Gastrocnemius medialis (tissue), 4 donors: ENCODE data around the gene CALCA. TPM values are rescaled to one million over a fixed set of nuclear protein-coding genes. Genes with fewer than 3 reads are reported as not detected.
A peak's percentile ranks its signal among the peaks of the same experiment; 100 is the strongest.

ENCODE experiments used
- ATAC-seq, 2 donors: fragments of 150-250 bp; one replicate each; pipeline ENCODE4 v1.9.1; 2016
- DNase-seq, 2 donors: peaks; one replicate each; pipeline ENCODE4 v3.0.0-alpha.2; 2019
- H3K27ac ChIP-seq, 4 donors: fragments of 200-600 bp; sonication (generic); 1 replicate in 1 of 4; 2 replicates in 3 of 4; pipeline ENCODE4 v1.5.1; 2016 to 2018; ENCODE audit warnings: mild to moderate bottlenecking in 2 of 4, moderate library complexity in 1 of 4
- H3K27me3 ChIP-seq, 3 donors: fragments of 200-600 bp; sonication (generic) in 2 of 3; 1 replicate in 1 of 3; 2 replicates in 2 of 3; pipeline versions ENCODE4 v1.5.1 to v1.6.0; 2016 to 2019; ENCODE audit warnings: mild to moderate bottlenecking in 1 of 3, moderate library complexity in 1 of 3
- H3K36me3 ChIP-seq, 2 donors: fragments of 200-600 bp; sonication (generic) in 1 of 2; one replicate each; pipeline ENCODE4 v1.5.1; 2017 to 2018
- H3K4me1 ChIP-seq, 2 donors: fragments of 200-600 bp; sonication (generic) in 1 of 2; one replicate each; pipeline ENCODE4 v1.5.1; 2016 to 2017; ENCODE audit warnings: mild to moderate bottlenecking in 2 of 2
- H3K4me3 ChIP-seq, 4 donors: fragments of 200-600 bp; sonication (generic) in 3 of 4; 1 replicate in 1 of 4; 2 replicates in 3 of 4; pipeline ENCODE4 v1.5.1; 2016 to 2019; ENCODE audit warnings: mild to moderate bottlenecking in 2 of 4
- H3K9me3 ChIP-seq, 3 donors: fragments of 200-600 bp; sonication (generic) in 2 of 3; 1 replicate in 1 of 3; 2 replicates in 2 of 3; pipeline ENCODE4 v1.5.1; 2016 to 2019
- CTCF ChIP-seq, 5 experiments: fragments of 450-650 bp in 3 of 5; fragments of 200-600 bp in 2 of 5; sonication (generic) in 2 of 5; IDR thresholded peaks in 4 of 5; conservative IDR thresholded peaks in 1 of 5; 1 replicate in 4 of 5; 2 replicates in 1 of 5; pipeline ENCODE4 v1.5.1; 2016 to 2019; ENCODE audit warnings: antibody characterized with exemption in 5 of 5, mild to moderate bottlenecking in 3 of 5, moderate library complexity in 3 of 5
- POLR2A ChIP-seq, 2 donors: fragments of 450-650 bp; IDR thresholded peaks; one replicate each; pipeline ENCODE4 v1.6.1; 2017; ENCODE audit warnings: antibody characterized with exemption in 2 of 2, mild to moderate bottlenecking in 2 of 2, moderate library complexity in 2 of 2
- in situ Hi-C, 4 donors: fragments of 200-750 bp; cut with MboI; loops; one replicate each; pipeline versions ENCODE4 v1.15.0 to v1.8.0; 2017; ENCODE audit warnings: low sequenced_read_pairs in 4 of 4
- intact Hi-C: fragments of 100-400 bp; cut with DNase I; formaldehyde crosslinking; loops from one replicate; pipeline ENCODE4 v1.15.1; 2023; ENCODE audit warnings: low total_unique reads
- total RNA-seq, 4 donors: library from RNA; depleted of rRNA; stranded (reverse); fragments of >200 nt; gene quantifications; one replicate each; pipeline versions ENCODE4 v1.1.0 to v1.2.3, GENCODE V29; 2016

The CALCA gene
- total RNA-seq, 4 donors from 2014 or later: not detected

- ATAC-seq: no peak
- H3K27me3 ChIP-seq: peaks cover 66 to 71% (median 70%) of the 10 kb centered on the region in 3 donors
- in situ Hi-C loops: no loop called here
Measured at GRCh38 chr11:14975252-14975587, 3.1 kb upstream of the CALCA start.

DNA sequence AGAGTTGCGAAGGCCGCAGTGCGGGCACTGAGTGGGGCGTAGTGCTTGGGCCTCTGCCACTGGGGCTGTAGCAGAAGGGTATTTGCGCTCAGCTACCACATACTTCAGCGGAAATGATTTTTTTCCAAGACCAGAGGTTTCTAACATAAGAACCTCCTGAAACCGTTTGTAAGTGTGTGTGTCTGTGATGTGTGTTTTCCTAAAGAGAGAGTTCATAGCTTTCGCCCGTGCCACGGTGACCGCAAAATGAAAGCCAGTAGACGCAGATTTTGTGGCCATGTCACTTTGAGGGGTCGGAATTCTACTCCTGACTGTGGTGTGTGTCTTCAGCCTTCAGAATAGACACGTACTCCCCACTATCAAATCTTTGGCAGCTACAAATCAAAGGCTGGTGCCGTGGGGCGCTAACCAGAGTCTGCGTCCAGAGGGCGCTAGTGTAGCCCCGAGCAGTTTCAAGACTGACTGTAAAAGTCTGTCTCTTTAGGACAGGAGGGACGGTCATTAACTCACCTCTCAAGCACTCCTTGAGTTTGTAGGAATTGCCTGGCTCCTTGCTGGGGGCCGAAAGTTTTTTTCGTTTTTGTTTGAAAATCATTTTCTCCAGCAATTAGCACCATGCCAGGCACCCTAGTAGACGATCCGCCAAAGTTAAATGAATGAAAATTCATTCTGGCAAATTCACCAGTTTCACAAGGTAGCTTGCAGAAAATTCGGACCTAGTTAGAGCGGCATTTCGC lies 2.5 kb upstream of the CALCA start:
- H3K4me3 ChIP-seq: peak overlapping the region; percentile 18 to 57 (median 30)
- H3K4me1 ChIP-seq: peaks cover 14 to 32% of the 10 kb centered on the region in 2 donors
- no peak overlapping the region for H3K27ac ChIP-seq
- no peaks in the 10 kb centered on the region for H3K9me3 ChIP-seq
- ATAC-seq (peak in 1 of 2 donors; percentile 80), DNase-seq (peak in 1 of 2 donors; percentile 26)
- in situ Hi-C loops: no loop called here
- TF ChIP-seq CTCF (IDR thresholded peaks at IDR 0.05 in 4 of 5, conservative IDR thresholded peaks at IDR 0.05 in 1 of 5) (peak in 4 of 5 experiments; percentile 28 to 59 (median 40)), POLR2A (IDR thresholded peaks at IDR 0.05) (no peak)
- intact Hi-C loops: loop anchor here (2.0 kb wide), 1 partner anchor 100 kb away; no protein-coding TSS in a partner anchor
- peaks cover 71 to 76% (median 73%) of the 10 kb centered on the region in 3 donors for H3K27me3 ChIP-seq
- no peaks in the 10 kb centered on the region for H3K36me3 ChIP-seq

More at GRCh38 chr11:14975252-14975587, 3.1 kb upstream of the CALCA start:
- Histone ChIP-seq H3K9me3 (no peaks in the 10 kb centered on the region), H3K4me3 (peak overlapping the region in 3 of 4 donors; percentile 13 to 57 (median 25)), H3K36me3 (no peaks in the 10 kb centered on the region), H3K4me1 (peaks cover 16 to 34% of the 10 kb centered on the region in 2 donors), H3K27ac (no peak overlapping the region)
- TF ChIP-seq CTCF (IDR thresholded peaks at IDR 0.05 in 4 of 5, conservative IDR thresholded peaks at IDR 0.05 in 1 of 5): no peak
- no peak for TF ChIP-seq POLR2A (IDR thresholded peaks at IDR 0.05)
- DNase-seq: no peak
- intact Hi-C loops: loop anchor here (2.0 kb wide), 1 partner anchor 100 kb away; no protein-coding TSS in a partner anchor

GRCh38 chr11:14973621-14974514 lies 1.7 kb upstream of the CALCA start:
- no peak for TF ChIP-seq POLR2A (IDR thresholded peaks at IDR 0.05)
- no peak for TF ChIP-seq CTCF (IDR thresholded peaks at IDR 0.05 in 4 of 5, conservative IDR thresholded peaks at IDR 0.05 in 1 of 5)
- Histone ChIP-seq H3K27ac (no peak overlapping the region), H3K36me3 (no peaks in the 10 kb centered on the region), H3K4me3 (peak overlapping the region; percentile 18 to 57 (median 30)), H3K9me3 (no peaks in the 10 kb centered on the region), H3K4me1 (peaks cover 14 to 32% of the 10 kb centered on the region in 2 donors), H3K27me3 (peaks cover 77 to 80% (median 77%) of the 10 kb centered on the region in 3 donors)
- intact Hi-C loops (loop anchor here (2.0 kb wide), 1 partner anchor 101 kb away; no protein-coding TSS in a partner anchor), in situ Hi-C loops (no loop called here)
- ATAC-seq (no peak), DNase-seq (no peak)

- ATAC-seq: no peak
Measured at GRCh38 chr11:14972581-14973495, 687 bp upstream of the CALCA start.

More at GRCh38 chr11:14972581-14973495, 687 bp upstream of the CALCA start:
- H3K27ac ChIP-seq: no peak overlapping the region
- peak overlapping the region in 1 of 4 donors; percentile 57 for H3K4me3 ChIP-seq
- no peaks in the 10 kb centered on the region for H3K9me3 ChIP-seq
- in situ Hi-C loops (no loop called here), intact Hi-C loops (no loop called here)
- no peaks in the 10 kb centered on the region for H3K36me3 ChIP-seq
- peaks cover 77 to 79% (median 77%) of the 10 kb centered on the region in 3 donors for H3K27me3 ChIP-seq
- TF ChIP-seq CTCF (IDR thresholded peaks at IDR 0.05 in 4 of 5, conservative IDR thresholded peaks at IDR 0.05 in 1 of 5): no peak
- TF ChIP-seq POLR2A (IDR thresholded peaks at IDR 0.05): no peak
- DNase-seq: no peak
- peaks cover 14 to 32% of the 10 kb centered on the region in 2 donors for H3K4me1 ChIP-seq
